GM19463 (cell line): ENCODE data around the gene GALNT15.

Experiments
- ATAC-seq: cut with Tn5 transposase; IDR thresholded peaks from one replicate; pipeline ENCODE4 v1.9.1; 2021; ENCODE audit warnings: mild to moderate bottlenecking, moderate library complexity; ENCODE audit not compliant: unreplicated experiment

Gene GALNT15

GRCh38 chr3:16221990-16222389, 47.5 kb downstream of the GALNT15 start:
- ATAC-seq, result no peak

GRCh38 chr3:16222547-16222946, 48.1 kb downstream of the GALNT15 start:
- no peak for ATAC-seq

GRCh38 chr3:16224325-16224724, 49.8 kb downstream of the GALNT15 start:
- ATAC-seq, result no peak

GRCh38 chr3:16227566-16227965, 53.1 kb downstream of the GALNT15 start:
- no peak for ATAC-seq

- ATAC-seq, result no peak
These were observed 55.2 kb downstream of the GALNT15 start for GRCh38 chr3:16229681-16230080.

- no peak for ATAC-seq
These were observed 57.5 kb downstream of the GALNT15 start for GRCh38 chr3:16231983-16232382.

GRCh38 chr3:16233806-16234205, 59.3 kb downstream of the GALNT15 start:
- ATAC-seq, result no peak

- ATAC-seq, result no peak
These were observed 59.8 kb downstream of the GALNT15 start for GRCh38 chr3:16234281-16234680.

- ATAC-seq, result no peak
These were observed 61.7 kb downstream of the GALNT15 start for GRCh38 chr3:16236030-16236639.

GRCh38 chr3:16236856-16237393, 62.4 kb downstream of the GALNT15 start:
- ATAC-seq, result no peak

- ATAC-seq, result no peak
These were observed 64.7 kb downstream of the GALNT15 start for GRCh38 chr3:16239086-16239770.

- no peak for ATAC-seq
These were observed 65.3 kb downstream of the GALNT15 start for GRCh38 chr3:16239780-16240179.

GRCh38 chr3:16240229-16241023, 65.9 kb downstream of the GALNT15 start:
- ATAC-seq, result no peak

- no peak for ATAC-seq
These were observed 66.7 kb downstream of the GALNT15 start for GRCh38 chr3:16241225-16241624.

- ATAC-seq, result no peak
These were observed 67.7 kb downstream of the GALNT15 start for GRCh38 chr3:16242177-16242576.

GRCh38 chr3:16243706-16244490, 69.4 kb downstream of the GALNT15 start:
- no peak for ATAC-seq

- no peak for ATAC-seq
These were observed 71.1 kb downstream of the GALNT15 start for GRCh38 chr3:16245609-16246008.

- ATAC-seq, result peak; percentile 79
These were observed 73.0 kb downstream of the GALNT15 start for GRCh38 chr3:16247282-16248061.

GRCh38 chr3:16248556-16248955, 74.1 kb downstream of the GALNT15 start:
- no peak for ATAC-seq

GRCh38 chr3:16249336-16249735, 74.9 kb downstream of the GALNT15 start:
- ATAC-seq, result no peak
